GM10847 (cell line): ENCODE results near the gene RCAN1.

Source experiments
- POLR2A ChIP-seq: IDR thresholded peaks from 2 replicates; pipeline ENCODE4 v1.6.1; 2011; ENCODE audit not compliant: insufficient read length; ENCODE audit errors: extremely low read depth

The RCAN1 gene

GRCh38 chr21:34593954-34594531 lies 20.9 kb downstream of the RCAN1 start:
- TF ChIP-seq POLR2A: no peak

GRCh38 chr21:34593423-34593822 lies 21.5 kb downstream of the RCAN1 start:
- no peak for TF ChIP-seq POLR2A

- TF ChIP-seq POLR2A: no peak
Measured at GRCh38 chr21:34592120-34592955, 22.6 kb downstream of the RCAN1 start.

DNA sequence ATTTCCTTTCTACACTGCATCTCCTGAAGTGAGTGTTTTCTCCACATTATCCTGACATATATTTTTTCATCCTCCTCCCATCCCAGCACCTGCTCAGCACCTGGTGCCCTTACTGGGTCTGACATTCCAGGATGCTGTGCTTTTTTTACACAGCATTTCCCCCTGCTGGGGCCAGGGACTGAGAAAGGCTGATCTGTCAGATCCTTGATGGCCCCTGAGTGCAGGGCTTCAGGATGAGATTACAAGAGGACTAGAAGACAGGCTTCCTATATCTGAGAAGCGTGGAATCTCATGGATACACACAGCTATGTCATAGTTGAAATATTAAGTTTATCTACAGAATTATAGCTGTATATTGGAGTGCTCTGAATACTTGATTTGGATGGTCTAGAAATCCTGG lies 24.4 kb downstream of the RCAN1 start:
- TF ChIP-seq POLR2A: no peak

DNA sequence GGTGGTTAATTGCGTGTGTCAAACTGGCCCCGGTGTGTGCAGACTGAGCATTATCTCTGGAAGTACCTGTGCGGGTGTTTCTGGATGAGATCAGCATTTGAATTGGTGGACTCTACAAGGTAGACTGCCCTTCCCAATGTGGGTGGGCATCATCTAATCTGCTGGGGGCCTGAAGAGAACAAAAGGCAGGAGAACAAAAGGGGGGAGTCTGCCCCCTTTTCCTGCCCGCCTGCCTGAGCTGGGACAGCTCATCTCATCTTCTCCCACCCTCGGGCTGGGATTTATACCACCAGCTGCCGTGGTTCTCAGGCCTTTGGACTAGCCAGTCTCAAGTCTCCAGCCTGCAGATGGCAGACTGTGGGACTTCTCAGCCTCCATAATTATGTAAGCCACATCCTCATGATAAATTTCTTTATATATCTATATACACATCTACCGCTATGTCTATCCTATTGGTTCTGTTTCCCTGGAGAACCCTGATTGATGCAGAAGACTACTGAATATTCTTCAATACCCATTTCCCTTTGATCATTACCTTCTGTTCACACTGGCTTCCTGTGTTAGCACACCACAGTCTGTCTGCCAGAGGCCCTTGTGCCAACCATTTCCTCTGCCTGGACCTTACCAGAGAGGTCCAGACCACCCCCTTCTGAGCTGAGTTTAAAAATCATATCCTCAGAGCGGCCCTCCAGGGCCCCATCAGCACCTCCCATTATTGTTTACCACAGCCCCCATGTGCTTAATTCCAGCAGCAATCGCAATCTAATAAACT lies 25.2 kb downstream of the RCAN1 start:
- no peak for TF ChIP-seq POLR2A

DNA sequence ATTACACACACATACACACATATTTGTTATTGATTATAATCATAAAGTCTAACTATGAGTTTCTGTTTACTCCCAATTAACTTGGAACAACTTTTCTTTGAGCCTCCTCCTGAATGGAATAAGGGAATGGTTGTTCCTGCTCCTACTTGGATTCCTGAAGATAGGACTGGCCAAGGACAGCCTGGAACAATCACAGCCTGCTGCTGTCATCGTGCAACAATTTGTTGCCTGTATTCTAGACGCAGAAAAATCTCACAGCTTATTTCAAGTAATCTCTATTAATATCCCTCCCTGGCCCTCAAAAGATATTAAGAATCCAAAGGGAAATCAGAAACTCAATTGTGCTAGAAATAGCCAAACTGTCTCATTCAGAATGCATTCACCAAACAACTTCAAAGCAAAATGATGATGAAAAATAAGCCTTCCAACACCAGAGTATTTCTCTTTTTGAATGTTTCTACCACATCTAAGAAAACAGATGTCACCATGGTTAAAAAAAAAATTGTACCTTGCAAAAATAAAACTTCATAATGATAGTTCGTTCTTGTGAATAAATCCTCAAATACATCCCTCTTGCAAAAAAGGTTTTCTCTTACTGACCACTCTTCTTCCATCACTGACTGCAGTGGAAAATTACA lies 30.9 kb downstream of the RCAN1 start:
- no peak for TF ChIP-seq POLR2A

DNA sequence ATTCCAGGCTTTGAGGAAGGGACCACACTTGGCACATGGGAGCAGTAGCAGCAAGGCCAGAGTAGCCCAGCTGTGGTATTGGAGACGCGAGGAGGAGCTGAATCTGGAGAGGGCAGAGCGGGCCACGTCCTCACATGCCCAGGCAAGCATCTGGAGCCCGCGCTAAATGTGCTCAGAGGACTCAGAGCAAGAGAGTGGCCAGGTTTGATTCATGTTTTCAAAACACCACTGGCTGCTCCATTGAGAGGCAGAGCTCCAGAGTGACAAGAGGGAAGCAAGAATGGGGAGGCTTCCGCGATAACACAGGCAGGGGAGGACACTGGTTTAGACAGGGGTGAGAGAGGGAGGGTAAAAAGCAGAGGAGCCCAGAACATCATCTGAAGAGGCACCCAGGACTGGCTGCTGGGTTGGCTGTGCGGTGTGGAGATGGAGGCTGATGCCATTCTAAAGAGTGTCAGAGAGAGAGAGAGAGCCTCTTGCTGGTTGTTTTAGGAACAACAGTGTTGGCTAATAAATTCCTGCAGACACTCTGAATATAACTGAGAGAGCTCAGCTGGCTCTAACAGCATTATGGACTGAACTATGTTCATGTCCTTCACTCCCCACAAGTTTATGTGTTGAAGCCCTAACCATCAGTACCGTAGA lies 32.3 kb downstream of the RCAN1 start:
- no peak for TF ChIP-seq POLR2A

DNA sequence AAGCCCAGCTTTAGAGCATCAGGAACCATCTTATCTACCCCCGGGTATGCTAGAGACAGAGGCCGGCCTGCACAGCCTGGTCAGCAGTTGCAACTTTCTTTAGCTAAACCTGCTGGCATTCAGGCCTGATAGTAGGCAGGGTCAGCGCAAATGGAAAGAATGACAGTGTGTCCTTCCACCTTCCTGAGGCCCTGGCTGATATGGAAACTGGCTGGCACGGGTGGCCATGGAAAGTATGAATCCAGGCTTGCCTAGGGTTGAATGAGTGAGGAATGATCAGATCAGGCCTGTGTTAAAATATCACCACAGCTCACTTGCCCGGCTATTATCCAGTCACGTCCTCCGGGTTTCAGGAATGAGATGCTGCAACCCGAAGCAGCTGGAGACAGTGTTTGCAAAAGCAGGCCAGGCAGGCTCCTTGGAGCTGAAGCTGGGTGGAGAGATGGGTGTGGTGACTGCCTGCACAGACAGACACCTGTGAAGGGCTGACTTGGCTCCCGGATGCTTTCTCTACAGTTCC lies 34.7 kb downstream of the RCAN1 start:
- TF ChIP-seq POLR2A: no peak

GRCh38 chr21:34579411-34579810 lies 35.5 kb downstream of the RCAN1 start:
- TF ChIP-seq POLR2A: no peak

GRCh38 chr21:34576041-34576511 lies 38.8 kb downstream of the RCAN1 start:
- TF ChIP-seq POLR2A: no peak

DNA sequence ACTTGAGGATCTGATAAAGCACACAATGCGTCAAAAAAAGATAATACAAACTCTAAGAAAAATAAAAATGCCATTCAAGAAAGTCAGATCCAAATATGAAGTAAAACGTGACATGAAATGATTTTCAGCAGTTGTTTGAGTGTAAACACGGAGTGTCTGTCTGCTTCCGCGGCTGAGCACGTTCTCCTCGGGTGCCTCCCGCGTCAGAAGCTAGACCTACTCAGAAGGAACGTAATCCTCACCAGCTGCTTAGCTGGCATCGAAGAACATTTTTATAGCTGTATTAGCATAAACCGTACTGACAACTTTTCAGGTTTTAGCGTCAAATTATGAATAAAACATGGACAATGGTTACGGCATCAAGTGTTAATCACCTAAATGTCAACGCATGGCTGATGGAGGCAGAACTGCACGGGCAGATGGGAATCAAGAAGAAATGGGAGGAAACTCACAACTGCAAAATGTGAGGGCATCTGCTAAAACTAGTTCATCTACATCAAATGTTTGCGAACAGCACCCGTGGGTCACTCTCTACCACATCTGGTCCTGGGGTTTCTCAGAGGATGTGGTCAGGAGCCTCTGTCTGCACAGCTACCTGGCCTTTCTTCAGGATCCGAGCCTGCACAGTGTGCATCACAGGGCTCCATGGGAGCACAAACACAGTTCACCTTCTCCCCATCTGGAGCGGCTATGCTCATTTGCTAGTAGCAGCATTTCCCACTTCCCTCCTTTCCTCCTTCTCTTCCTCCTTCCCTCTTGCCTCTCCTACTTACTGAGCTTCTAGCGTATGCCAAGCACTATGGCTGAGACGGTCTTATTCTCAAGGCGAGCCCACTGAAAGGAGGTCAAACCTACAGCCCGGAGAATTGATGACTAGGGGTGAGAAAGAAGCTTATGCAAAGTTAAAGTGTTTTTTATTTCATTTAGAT lies 40.0 kb downstream of the RCAN1 start:
- no peak for TF ChIP-seq POLR2A

GRCh38 chr21:34571994-34572393 lies 42.9 kb downstream of the RCAN1 start:
- TF ChIP-seq POLR2A: no peak

DNA sequence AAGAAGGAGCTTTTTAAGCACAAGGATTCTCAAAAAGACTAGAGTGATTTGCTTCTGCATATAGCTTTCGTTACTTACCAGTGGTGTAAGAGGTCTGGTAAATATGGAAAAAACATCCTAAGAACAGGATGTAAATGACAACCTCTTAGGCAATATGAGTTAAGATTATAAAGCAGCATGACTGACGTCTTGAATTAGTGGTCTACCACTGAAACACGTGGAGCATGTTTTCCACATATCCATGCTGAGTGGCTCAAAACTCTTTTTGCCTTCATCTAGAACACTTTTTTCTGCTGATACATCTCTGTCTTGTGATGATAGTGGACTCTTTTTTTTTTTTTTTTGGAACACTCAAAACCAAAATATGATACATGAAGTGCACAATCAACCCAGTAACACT lies 44.6 kb downstream of the RCAN1 start:
- TF ChIP-seq POLR2A: no peak
